Body of pancreas (tissue), 4 donors: ENCODE data around the gene SHLD1. TPM values are rescaled to one million over a fixed set of nuclear protein-coding genes. Genes with fewer than 3 reads are reported as not detected.

Source experiments
- ATAC-seq: fragments of 150-250 bp; one replicate; pipeline ENCODE4 v1.9.1; 2016
- DNase-seq, 4 donors: peaks; one replicate each; pipeline ENCODE4 v3.0.0-alpha.2; 2019
- H3K27ac ChIP-seq, 4 donors: fragments of 200-600 bp; sonication (generic); 1 replicate in 3 of 4; 2 replicates in 1 of 4; pipeline versions ENCODE4 v1.5.1 to v1.6.1; 2016 to 2019; ENCODE audit warnings: mild to moderate bottlenecking in 1 of 4, mixed read lengths in 1 of 4, moderate library complexity in 1 of 4
- H3K27me3 ChIP-seq, 2 donors: fragments of 200-600 bp; sonication (generic); one replicate each; pipeline ENCODE4 v1.6.0; 2016; ENCODE audit warnings: mild to moderate bottlenecking in 1 of 2
- H3K36me3 ChIP-seq, 2 donors: fragments of 200-600 bp; sonication (generic); replicated peaks in 1 of 2; 2 replicates each; pipeline ENCODE4 v1.5.1; 2016; ENCODE audit warnings: low read depth in 2 of 2; ENCODE audit not compliant: insufficient read depth in 1 of 2
- H3K4me1 ChIP-seq: fragments of 200-600 bp; sonication (generic); one replicate; pipeline ENCODE4 v1.6.0; 2016
- H3K4me3 ChIP-seq, 2 donors: fragments of 200-600 bp; sonication (generic); 1 replicate in 1 of 2; 2 replicates in 1 of 2; pipeline ENCODE4 v1.5.1; 2016 to 2019
- H3K9me3 ChIP-seq, 3 donors: fragments of 200-600 bp; sonication (generic); 1 replicate in 2 of 3; 2 replicates in 1 of 3; pipeline ENCODE4 v1.5.1; 2016
- CTCF ChIP-seq, 7 experiments: fragments of 450-650 bp in 4 of 7; fragments of 200-600 bp in 3 of 7; sonication (generic) in 3 of 7; IDR thresholded peaks; one replicate each; pipeline ENCODE4 v1.5.1; 2016 to 2019; ENCODE audit warnings: antibody characterized with exemption in 7 of 7
- POLR2A ChIP-seq, 3 donors: fragments of 450-650 bp; IDR thresholded peaks; one replicate each; pipeline ENCODE4 v1.6.1; 2016; ENCODE audit warnings: antibody characterized with exemption in 3 of 3, mild to moderate bottlenecking in 2 of 3
- WGBS, 2 donors: methylation state at CpG; one replicate each; pipeline ENCODE4 v1.1.5; 2017; 5-methylcytosine and 5-hydroxymethylcytosine counted together
- intact Hi-C: fragments of 100-400 bp; cut with DNase I; formaldehyde crosslinking; loops from one replicate; pipeline ENCODE4 v1.15.1; 2023
- total RNA-seq, 2 donors: library from RNA; depleted of rRNA; stranded (reverse); fragments of >200 nt; gene quantifications; one replicate each; pipeline ENCODE4 v1.1.0, GENCODE V29; 2016

The SHLD1 gene
- total RNA-seq, 2 donors from 2014 or later, result 1.8 TPM; not detected in 1

GRCh38 chr20:5710551-5710950, 39.6 kb upstream of the SHLD1 start:
- no peaks in the 10 kb centered on the region for H3K36me3 ChIP-seq
- H3K4me3 ChIP-seq, result no peak overlapping the region
- WGBS, 2 donors, result 50 to 57% methylated on average over 3 of the region's 3 CpGs

DNA sequence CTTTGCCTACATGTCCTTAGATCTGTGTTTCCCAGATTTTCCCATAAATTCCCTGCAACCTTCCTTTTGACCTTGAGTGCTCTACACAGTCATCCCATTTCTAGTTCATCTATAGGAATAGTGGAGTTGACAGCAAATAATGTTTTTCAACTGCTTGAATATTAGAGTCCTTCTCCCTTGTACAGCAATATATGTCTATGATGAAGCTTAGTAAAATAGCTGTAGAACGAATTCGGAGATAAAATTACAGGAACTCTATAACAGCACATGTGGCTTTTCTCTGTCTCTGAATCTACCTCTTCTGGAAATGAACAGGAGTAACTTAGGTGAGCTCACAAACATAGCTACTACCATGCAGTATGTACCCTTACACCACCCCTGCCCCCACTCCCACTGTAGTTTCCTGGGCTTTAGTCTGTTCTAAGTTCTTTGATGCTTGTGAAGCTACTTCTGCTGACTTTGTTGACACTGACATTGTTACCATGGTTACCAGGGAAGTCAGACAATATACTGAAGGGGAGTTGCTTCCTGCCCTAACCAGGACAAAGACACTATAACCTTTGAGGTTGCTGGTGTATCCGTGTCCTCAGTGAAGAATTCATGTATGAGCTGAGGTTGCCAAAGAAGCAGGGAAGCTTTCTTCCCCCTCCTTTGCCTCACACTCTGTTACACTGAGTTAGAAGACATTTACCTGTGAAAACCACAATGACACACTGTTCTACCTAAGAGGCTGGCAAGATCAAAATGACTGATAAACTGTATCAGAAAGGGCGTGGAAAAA, 35.8 kb upstream of the SHLD1 start:
- TF ChIP-seq CTCF (IDR thresholded peaks at IDR 0.05) (no peak), POLR2A (IDR thresholded peaks at IDR 0.05) (no peak)
- DNase-seq (peak in 1 of 4 donors; percentile 7), ATAC-seq (no peak)
- no peaks in the 10 kb centered on the region for H3K9me3 ChIP-seq
- H3K27me3 ChIP-seq, result no peaks in the 10 kb centered on the region
- H3K36me3 ChIP-seq, result no peaks in the 10 kb centered on the region
- 43 to 60% methylated on average over 4 of the region's 4 CpGs for WGBS, 2 donors
- H3K27ac ChIP-seq, result no peak overlapping the region
- intact Hi-C loops, result no loop called here
- no peaks in the 10 kb centered on the region for H3K4me1 ChIP-seq
- no peak overlapping the region for H3K4me3 ChIP-seq

More at GRCh38 chr20:5710551-5710950, 39.6 kb upstream of the SHLD1 start:
- intact Hi-C loops, result no loop called here
- Histone ChIP-seq H3K27ac (no peak overlapping the region), H3K27me3 (no peaks in the 10 kb centered on the region), H3K9me3 (no peaks in the 10 kb centered on the region), H3K4me1 (no peaks in the 10 kb centered on the region)
- TF ChIP-seq CTCF (IDR thresholded peaks at IDR 0.05) (no peak), POLR2A (IDR thresholded peaks at IDR 0.05) (no peak)
- DNase-seq (no peak), ATAC-seq (no peak)

- no peak for DNase-seq
These were observed 34.9 kb upstream of the SHLD1 start for GRCh38 chr20:5715071-5715841.

GRCh38 chr20:5716953-5717352, 33.2 kb upstream of the SHLD1 start:
- DNase-seq, result no peak
- H3K27ac ChIP-seq, result no peak overlapping the region
- no peaks in the 10 kb centered on the region for H3K9me3 ChIP-seq
- H3K27me3 ChIP-seq, result no peaks in the 10 kb centered on the region
- ATAC-seq, result no peak
- no peak for TF ChIP-seq POLR2A (IDR thresholded peaks at IDR 0.05)
- TF ChIP-seq CTCF (IDR thresholded peaks at IDR 0.05), result no peak
- no peaks in the 10 kb centered on the region for H3K4me1 ChIP-seq
- no peak overlapping the region for H3K4me3 ChIP-seq
- 85 to 90% methylated on average over 4 of the region's 4 CpGs for WGBS, 2 donors
- H3K36me3 ChIP-seq, result no peaks in the 10 kb centered on the region
- intact Hi-C loops, result no loop called here

More at GRCh38 chr20:5715071-5715841, 34.9 kb upstream of the SHLD1 start:
- TF ChIP-seq POLR2A (IDR thresholded peaks at IDR 0.05) (no peak), CTCF (IDR thresholded peaks at IDR 0.05) (no peak)
- WGBS, 2 donors, result 76 to 86% methylated on average over 5 of the region's 5 CpGs
- Histone ChIP-seq H3K27ac (no peak overlapping the region), H3K36me3 (no peaks in the 10 kb centered on the region), H3K4me1 (no peaks in the 10 kb centered on the region), H3K9me3 (no peaks in the 10 kb centered on the region), H3K27me3 (no peaks in the 10 kb centered on the region), H3K4me3 (no peak overlapping the region)
- intact Hi-C loops, result no loop called here
- no peak for ATAC-seq
